ENCODE results near the gene MYD88. TPM values are rescaled to one million over a fixed set of nuclear protein-coding genes. Genes with fewer than 3 reads are reported as not detected.

MYD88 gene
- total RNA-seq (2014; rRNA removed; shearing (Covaris generic)), result 5.9 and 8.3 TPM in 2 replicates
- 0.91 and 8.1 TPM in 2 replicates for polyA plus RNA-seq (2014; cell fraction: nucleus; rRNA removed)

DNA sequence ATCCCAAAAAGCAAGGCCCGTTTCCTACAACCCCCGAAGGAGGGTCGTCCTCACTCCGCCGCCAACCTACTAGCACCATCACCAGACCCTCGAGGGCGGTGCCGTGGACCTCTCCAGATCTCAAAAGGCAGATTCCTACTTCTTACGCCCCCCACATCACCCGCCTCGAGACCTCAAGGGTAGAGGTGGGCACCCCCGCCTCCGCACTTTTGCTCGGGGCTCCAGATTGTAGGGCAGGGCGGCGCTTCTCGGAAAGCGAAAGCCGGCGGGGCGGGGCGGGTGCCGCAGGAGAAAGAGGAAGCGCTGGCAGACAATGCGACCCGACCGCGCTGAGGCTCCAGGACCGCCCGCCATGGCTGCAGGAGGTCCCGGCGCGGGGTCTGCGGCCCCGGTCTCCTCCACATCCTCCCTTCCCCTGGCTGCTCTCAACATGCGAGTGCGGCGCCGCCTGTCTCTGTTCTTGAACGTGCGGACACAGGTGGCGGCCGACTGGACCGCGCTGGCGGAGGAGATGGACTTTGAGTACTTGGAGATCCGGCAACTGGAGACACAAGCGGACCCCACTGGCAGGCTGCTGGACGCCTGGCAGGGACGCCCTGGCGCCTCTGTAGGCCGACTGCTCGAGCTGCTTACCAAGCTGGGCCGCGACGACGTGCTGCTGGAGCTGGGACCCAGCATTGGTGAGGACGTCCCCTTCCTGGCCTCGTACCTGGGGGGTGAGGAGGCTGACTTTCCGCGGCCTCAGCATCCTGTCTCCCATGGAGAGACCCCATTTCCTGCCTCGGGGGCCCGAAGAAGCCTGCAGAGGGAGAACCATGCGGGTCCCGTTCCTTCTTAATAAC lies at the start of gene MYD88:
MYD88 (plus strand) TSS at position 313 of the 842 bp plus-strand sequence; CDS start at position 353, 40 bp downstream.
- DNase-seq (ENCODE audit: extremely low read depth, low read depth), result no peak

DNA sequence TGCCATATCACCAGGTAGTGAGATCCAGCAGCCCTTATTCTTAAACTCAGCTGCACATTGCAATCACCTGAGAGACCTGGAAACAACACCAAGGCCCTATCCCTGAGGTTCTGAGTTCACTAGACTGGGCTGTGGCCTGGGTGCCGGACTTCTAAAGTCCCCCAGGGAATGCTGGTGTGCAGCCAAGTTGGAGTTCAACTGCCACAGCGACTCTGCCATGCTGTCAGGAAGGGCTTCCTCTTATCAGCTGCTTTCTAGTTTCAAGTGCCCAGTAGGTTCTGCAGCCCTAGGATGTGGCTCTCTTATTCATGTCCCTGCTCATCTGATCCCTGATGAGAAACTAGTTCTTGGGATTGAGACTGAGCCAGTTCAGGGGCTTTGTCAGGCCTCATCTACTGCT lies 49.3 kb upstream of the MYD88 start:
- DNase-seq (ENCODE audit: extremely low read depth, low read depth), result no peak

DNA sequence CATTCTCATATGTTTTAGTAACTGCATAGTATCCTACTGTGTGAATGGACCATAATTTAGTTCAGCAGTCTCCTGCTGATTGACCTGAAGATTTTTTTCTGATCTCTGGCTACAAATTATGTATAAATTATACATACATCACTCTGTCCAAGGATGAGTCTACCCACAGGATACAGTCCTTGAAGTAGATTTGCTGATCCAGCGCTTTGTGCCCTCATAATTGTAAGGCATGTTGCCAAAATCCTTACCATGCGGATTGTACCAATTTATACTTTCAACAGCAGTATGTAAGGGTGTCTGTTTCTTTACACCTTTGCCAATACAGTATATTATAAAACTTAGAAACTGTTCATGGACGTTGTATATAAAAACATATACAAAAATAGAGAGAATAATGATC lies 48.0 kb upstream of the MYD88 start:
- no peak for DNase-seq (ENCODE audit: extremely low read depth, low read depth)

DNA sequence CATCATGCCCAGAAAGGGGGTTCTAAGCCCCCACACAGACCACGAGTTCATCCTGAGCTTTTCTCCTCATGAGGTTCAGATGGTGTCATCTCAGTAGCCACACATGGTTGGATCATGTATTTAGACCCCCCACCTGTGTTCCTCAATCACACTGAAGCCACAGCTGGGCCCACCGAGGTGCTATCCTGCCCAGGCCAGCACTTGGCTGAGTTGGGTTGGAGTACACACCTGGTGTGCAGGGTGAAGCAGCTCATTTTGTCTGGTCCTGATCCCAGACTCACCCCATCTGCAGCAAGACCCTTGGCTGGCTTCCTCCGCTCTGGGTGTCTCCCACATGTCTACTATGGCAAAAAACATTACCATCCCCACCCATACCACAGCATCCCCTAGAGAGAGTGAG lies 43.5 kb upstream of the MYD88 start:
- DNase-seq (ENCODE audit: extremely low read depth, low read depth), result no peak

DNA sequence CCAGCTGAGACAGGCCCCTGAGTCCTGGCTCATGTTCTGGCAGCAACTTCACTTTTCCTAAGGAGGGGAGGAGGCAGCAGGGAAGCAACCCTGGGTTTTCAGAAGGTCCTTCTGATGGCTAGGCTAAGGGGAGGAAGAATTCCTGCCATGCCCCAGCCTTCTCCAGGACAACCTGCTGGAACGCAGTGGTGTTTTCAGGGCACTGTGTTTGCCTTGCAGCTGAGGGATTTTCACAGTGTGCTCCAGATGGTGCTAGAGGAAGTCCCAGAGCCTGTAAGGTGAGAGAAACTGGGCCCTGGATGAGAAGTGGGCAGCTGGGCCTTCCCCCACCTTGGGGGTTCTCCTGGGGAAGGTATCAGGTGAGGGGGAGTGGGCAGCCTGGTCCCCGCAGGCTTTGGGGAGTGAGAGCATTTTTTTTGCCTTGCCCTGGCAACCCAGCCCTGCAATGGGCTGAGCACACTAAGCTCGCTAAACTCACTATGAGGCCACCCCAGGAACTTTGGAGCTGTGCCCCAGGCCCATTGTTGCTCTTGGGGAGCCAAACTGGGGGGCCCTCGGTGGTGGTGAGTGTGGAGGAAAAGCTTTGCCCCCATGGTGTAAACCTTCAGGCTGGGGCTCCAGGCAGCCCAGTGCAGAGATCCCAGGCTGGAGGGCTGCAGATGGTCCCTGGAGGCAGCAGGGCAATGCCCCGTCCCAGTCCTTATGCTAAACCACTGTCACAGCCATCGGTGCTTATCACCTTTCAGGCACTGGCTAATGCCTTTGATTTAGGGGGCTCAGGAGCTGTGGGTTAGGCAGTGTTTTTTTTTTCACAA lies 42.6 kb upstream of the MYD88 start:
- no peak for DNase-seq (ENCODE audit: extremely low read depth, low read depth)

DNA sequence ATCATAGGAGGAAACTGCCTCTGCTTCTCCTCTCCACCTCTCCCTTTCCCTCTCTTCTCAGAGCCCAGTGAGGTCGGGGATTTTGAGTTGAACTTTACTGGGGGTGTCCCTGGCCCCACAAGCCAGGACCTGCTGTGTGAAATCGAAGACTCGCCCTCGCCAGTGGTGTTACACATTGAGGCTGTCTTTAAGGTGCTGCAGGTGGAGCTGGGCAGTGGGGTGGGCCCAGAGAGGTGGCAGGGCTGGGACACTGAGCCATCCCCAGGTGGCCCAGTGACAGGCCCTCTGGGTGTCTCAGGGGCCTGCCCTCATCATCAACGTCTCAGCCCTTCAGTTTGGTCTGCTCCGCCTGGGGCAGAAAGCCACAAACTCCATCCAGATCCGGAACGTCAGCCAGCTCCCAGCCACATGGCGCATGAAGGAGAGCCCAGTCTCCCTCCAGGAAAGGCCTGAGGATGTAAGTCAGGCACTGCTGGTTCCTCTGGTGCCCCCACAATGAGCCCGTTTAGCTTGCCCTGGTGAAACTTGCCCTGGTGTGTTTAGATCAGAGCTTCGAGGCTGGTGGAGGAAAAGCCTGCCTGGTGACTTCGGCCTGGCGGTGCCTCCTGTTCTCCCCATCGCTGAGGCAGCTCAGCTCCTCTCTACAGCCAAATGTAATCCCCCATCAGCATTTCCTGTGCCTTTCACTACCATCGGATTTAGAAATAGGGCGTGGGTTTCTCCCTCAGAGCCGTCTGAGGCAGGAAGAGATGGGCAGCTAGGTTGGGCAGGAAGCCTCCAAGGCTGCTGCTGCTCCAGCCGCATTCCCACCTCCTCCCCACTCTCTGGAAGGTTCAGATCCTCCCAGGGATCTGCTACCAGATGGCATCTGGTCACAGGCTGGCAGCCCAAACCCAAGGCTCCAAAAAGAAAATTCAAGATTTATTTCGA lies 40.8 kb upstream of the MYD88 start:
- no peak for DNase-seq (ENCODE audit: extremely low read depth, low read depth)

DNA sequence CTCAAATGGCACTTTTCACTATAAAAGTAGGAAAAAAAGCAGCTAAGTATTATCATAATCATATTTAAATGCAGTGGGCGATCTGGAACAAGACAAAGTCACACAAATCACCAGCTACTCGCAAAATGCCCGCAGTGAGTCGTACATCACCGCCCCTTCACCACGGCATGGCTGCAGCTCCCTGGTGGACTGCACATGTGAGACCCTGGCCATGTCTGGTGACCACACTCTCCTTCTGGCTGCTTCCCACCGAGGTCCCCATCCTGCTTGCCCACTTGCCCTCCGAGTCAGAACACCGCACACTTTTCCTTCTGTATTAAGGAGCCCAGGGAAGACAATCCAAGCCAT lies 40.1 kb upstream of the MYD88 start:
- no peak for DNase-seq (ENCODE audit: extremely low read depth, low read depth)

DNA sequence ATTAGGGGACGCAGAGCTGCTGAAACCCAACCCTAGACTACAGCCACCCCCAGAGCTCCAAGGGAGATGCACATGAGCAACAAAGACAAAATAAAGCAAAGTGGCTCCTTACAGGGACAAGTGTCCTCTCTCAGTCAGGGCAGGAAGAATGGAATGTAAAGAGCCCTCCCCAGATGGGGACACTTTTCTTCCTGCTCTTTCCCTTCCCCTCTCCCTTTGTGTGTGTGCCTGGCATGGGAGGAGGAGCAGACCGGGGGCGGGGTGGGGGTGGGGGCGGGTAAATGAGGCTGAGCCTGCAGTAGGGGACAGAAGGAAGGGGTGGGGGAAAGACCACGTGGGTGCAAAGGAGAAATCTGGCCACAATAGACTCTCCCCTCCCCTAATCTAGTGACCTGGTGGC lies 38.9 kb upstream of the MYD88 start:
- DNase-seq (ENCODE audit: extremely low read depth, low read depth), result no peak

DNA sequence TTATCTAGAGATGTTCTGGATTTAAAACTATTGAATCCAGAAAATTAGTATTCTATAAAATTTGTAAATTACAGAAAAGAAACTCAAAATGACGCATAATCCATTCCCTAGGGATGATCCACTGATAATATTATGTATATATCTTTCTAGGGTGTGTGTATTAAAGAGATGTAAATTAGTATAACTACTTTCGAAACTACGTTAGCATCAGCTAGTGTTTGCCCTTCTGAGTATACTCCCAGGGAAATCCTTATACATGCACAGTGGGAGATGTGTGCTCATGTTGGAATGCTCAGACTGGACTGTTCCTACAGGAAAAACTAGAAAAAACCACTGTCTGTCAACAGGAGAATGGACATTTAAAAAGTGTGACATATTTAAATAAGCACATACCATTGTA lies 38.0 kb upstream of the MYD88 start:
- DNase-seq (ENCODE audit: extremely low read depth, low read depth), result no peak

DNA sequence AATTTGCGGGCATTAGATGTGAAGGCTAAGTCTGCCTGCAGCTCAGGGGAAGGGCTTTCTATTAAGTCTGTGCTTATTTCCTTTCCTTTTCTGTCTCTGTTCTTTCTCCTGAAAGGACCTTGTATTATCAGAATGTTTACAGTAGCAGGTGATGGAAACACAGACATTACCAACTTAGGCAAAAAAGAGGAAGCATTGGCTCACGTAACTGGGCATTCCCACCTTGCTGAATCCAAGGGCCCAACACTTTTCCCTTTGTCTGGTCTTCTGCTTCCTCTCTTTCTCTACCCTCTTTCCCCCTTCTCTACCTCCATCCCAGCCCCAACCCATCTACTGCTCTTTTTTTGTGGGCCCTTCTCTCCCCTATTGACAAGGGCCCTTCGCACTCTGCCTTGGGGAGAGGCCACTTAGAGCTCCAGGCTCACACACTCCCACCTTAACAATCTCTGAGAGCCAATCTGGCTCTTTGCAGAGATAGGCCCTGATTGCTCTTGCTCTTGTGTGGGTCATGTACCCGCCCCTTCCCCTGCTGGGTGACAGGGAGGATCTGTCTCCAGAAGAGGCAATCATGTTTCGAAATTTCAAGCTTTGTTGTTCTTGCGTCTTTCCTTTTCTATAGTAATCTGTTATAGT lies 36.5 kb upstream of the MYD88 start:
- no peak for DNase-seq (ENCODE audit: extremely low read depth, low read depth)

DNA sequence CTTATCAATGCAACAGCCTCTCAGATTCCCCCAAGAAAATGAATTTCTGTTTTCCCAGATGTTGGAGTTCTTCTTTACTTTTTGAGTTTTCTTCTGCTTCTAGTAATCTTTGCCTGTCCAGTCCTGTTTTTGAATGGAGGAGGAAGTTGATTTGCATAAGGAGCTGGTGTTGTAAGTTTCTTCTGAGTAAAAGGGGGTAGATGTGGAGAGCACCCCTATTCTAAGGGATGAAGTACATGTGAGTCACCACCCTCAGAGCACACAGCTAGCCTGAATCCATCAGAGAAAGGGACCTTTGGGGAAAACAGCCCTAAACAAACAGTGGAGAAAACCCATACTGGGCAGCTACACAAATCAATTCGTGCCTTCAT lies 36.0 kb upstream of the MYD88 start:
- no peak for DNase-seq (ENCODE audit: extremely low read depth, low read depth)

DNA sequence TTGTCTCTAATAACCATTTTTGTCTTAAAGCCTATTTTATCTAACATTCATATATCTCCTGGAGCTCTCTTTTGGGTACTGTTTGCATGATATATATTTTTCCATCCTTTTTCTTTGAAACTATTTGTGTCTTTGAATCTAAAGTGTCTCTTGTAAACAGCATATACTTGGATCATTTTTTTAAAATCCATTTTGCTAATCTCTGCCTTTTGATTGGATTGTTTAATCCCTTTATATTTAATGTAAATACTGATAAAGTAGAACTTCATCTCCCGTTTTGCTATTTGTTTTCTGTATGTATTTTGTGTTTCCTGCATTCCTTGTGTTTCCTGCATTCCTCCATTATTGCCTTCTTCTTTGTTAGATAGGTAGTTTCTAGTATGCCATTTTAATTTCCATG lies 32.9 kb upstream of the MYD88 start:
- DNase-seq (ENCODE audit: extremely low read depth, low read depth), result no peak

DNA sequence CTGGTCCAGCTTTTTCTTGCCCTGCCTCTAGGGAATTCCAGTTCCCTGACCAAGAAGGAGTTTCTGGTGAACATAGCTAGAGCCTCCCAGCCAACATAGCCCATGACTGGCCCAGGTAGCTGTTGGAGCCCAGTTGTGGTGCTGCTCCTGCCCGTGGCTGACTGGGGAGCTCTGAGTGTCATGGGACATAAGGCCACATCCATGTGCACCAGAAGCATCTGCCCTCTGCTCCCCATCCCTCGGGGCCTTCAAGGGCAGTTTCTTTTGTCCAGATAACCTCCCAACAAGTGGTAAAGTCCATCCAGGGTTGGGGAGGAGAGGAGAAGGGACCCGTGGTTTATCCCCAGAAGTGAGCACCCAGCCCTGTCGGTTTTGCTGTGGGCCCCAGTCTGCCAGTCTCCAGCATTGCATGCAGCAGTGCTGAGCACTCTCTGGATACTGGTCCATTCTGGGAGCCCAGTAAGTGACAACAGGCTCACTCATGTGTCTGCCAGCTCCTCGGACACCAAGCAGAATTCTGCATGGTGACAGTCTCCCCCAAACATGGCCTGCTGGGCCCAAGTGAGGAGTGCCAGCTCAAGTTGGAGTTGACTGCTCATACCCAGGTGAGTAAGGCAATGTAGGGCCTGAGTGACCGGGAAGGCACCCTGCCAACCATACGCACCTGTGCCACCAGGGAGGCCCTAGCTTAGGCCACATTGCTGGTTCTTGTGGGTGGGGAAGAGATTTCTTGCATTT lies 30.4 kb upstream of the MYD88 start:
- DNase-seq (ENCODE audit: extremely low read depth, low read depth), result no peak

DNA sequence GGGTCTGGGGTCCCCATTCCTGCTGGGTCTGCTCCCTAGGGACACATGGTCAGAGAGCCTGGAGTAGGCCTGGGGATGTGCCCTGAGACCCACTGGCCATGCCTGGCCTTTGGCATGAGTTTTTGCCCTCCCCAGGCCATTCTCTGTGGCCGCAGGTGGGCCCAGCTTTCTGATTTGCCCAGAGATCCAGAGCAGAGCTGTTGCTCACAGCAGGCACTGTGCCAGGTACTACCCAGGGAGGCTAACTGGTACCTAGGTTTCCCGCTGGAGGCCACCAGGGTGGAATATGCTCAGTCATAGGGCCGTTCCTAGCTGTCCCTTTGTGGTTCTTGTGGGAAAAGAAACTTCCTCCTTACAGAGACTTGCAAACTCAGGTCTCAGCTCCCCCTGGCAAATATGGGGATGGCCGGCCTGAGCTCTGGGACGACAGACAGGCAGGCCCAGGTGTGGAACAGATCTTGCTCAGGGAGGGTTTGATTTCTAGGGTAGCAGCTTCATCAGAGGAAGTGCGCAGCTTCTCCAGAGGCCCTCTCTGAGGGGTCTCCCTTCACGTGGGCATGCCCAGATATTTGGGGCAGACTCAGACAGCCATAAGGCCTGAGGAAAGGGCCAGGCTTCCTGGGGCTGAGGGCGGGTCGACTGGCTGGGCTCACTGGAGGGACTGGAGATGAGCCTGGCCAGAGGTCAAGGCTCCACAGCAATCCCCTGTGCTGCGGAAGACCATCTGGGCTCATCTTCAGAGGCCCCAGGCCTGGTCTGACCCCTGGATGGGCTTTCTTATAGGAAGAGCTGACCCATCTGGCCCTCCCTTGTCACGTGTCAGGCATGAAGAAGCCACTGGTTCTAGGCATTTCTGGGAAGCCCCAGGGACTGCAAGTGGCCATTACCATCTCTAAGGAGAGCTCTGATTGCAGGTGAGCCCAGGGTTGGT lies 29.5 kb upstream of the MYD88 start:
- no peak for DNase-seq (ENCODE audit: extremely low read depth, low read depth)

DNA sequence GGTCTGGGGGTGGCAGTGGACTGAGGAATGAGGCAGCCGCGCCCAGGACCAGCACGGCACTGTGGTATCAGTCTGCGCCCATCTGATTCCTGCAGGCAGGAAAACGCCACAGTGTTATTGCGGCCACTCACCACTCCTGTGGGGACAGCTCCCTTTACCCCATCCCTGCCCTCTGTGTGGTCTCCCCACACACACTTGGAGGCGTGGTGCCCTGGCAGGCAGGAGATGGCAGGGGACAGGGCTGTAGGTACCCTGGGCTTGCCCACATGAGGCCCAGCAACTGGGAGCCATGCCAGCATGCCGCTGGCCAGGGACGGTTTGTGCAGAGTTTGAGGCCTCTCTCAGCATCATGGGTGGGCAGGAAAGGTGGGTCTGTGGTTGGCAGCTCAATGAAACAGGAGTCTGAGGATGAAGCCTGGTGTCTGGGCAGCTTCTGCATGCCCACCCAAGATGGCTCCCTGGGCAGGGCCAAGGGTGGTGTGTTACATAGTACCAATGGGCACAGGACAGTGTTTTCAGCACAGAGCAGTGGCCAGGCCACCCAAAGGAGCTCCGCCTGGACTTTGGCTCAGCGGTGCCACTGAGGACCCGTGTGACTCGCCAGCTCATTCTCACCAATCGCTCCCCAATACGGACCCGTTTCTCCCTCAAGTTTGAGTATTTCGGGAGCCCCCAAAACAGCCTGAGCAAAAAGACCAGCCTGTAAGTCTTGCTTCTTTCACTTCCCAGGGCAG lies 28.7 kb upstream of the MYD88 start:
- DNase-seq (ENCODE audit: extremely low read depth, low read depth), result no peak

DNA sequence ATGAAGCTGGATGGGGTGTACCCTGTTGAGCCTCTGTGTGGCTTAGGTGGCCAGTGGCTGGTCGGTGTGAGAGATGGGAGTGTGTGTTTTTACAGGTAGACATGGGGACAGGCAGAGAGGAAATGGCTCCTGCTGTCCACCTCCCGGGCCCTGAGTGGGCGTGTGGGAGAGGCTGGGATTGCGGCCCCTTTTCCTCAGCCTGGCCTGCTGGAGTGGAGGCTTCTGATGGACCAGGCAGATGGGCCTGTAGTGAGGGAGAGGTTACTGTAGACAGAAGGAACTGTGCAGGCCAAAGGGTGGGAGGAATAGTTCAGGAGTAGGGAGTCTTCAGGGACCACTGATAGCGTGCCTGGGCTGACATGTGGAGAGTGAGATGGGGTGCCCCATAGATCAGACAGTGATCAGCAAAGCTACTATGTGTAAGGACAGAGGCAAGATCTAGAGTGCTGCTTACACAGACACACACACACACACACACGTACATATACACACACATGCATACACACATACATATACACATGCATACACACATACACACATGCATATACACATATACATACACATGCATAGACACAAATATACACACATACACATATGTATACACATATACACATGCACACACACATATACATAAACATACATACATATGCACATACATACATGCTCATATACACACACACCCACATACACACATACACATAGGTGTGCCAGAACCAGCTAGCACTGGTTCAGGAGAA lies 28.0 kb upstream of the MYD88 start:
- no peak for DNase-seq (ENCODE audit: extremely low read depth, low read depth)

DNA sequence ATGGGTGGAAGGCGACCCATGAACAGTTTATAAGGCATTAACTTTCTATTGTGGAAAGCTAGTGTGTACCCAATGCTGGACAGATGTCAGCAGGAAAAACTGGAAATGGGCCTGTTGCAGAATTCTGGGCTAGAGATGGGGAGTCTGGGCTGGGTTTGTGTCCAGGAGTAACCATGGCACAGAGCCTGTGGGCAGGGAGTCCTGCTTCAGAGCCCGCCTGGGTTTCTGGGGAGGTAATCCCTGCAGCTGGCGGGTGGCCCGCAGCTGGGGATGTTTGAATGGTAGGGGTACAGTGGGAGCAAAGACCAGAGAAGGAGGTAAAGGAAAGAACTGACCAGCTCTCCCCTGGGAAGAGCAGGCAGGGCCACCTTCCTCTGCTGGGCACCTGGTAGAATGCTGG lies 27.3 kb upstream of the MYD88 start:
- no peak for DNase-seq (ENCODE audit: extremely low read depth, low read depth)

All from NCI-H460 (cell line).